Thyroid gland (tissue), 4 donors: Measurements from ENCODE around the gene ENOX1. TPM values are rescaled to one million over a fixed set of nuclear protein-coding genes. Genes with fewer than 3 reads are reported as not detected.

Experiments
- DNase-seq, 2 donors: peaks; one replicate each; pipeline ENCODE4 v3.0.0-alpha.2; 2019
- H3K27ac ChIP-seq, 3 donors: fragments of 200-600 bp; sonication (generic); 1 replicate in 2 of 3; 2 replicates in 1 of 3; pipeline ENCODE4 v1.5.1; 2016 to 2019; ENCODE audit warnings: mild to moderate bottlenecking in 1 of 3, moderate library complexity in 1 of 3
- H3K27me3 ChIP-seq: fragments of 200-600 bp; sonication (generic); one replicate; pipeline ENCODE4 v1.5.1; 2019
- H3K36me3 ChIP-seq, 2 donors: fragments of 200-600 bp; sonication (generic); one replicate each; pipeline ENCODE4 v1.5.1; 2016 to 2019
- H3K4me1 ChIP-seq, 2 donors: fragments of 200-600 bp; sonication (generic); one replicate each; pipeline ENCODE4 v1.5.1; 2017 to 2019
- H3K4me3 ChIP-seq, 3 donors: fragments of 200-600 bp; sonication (generic); replicated peaks in 1 of 3; 1 replicate in 2 of 3; 2 replicates in 1 of 3; pipeline ENCODE4 v1.5.1; 2016; ENCODE audit warnings: mild to moderate bottlenecking in 1 of 3
- H3K9me3 ChIP-seq: fragments of 200-600 bp; sonication (generic); one replicate; pipeline ENCODE4 v1.5.1; 2017
- POLR2A ChIP-seq, 2 donors: fragments of 450-650 bp; IDR thresholded peaks; one replicate each; pipeline ENCODE4 v1.6.1; 2017; ENCODE audit warnings: antibody characterized with exemption in 2 of 2, mild to moderate bottlenecking in 2 of 2, moderate library complexity in 1 of 2
- WGBS, 2 donors: methylation state at CpG; one replicate each; pipeline ENCODE4 v1.1.5; 2017; 5-methylcytosine and 5-hydroxymethylcytosine counted together
- intact Hi-C: fragments of 100-400 bp; cut with DNase I; formaldehyde crosslinking; loops from one replicate; pipeline ENCODE4 v1.15.1; 2023
- total RNA-seq, 4 donors: library from RNA; depleted of rRNA; stranded (reverse); fragments of >200 nt; gene quantifications; one replicate each; pipeline ENCODE4 v1.2.3, GENCODE V29; 2016
- TF ChIP-seq, protein P1 (sequence below), 6 experiments: fragments of 200-600 bp in 3 of 6; fragments of 450-650 bp in 3 of 6; sonication (generic) in 3 of 6; IDR thresholded peaks; one replicate each; pipeline ENCODE4 v1.5.1; 2016 to 2019; ENCODE audit warnings: antibody characterized with exemption in 6 of 6, mild to moderate bottlenecking in 2 of 6, inconsistent platforms in 1 of 6, moderate library complexity in 1 of 6

Gene ENOX1
- total RNA-seq, 4 donors from 2014 or later: 0.13 to 1.8 (median 0.31) TPM

DNA sequence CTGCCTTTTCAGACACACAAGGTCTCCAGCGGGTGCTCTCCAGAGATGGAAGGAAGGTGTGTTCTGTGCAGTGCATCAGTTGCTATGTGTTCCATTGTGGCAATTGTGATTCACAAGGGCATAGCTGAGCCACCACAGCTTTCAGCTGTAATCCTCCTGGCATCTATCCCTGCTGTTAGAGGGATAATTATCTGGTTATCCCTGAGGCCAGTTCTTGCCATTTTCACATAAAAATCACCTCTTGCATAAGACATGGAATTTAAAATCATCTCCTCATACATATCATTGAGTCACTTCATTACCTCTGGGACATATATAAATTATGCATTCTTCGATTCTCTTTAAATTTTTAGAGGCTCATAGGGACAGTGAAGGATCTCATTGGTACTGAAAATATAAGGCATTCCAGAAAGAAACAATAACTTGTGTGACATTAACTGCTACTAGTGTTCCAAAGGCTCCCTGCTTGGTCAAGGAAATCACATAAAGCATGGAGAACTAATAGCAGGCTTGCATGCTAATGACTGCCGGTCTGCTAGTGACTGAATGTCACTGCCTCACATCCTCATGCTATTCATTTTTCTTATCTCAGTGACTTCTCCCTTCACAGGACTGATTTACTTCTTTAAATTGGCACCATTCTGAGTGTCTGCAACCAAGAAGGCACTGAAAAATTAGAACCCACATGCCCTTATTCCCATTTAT lies 214.0 kb downstream of the ENOX1 start:
- 91 to 96% methylated on average over 3 of the region's 3 CpGs for WGBS, 2 donors
- Histone ChIP-seq H3K4me1 (peaks cover 0 to 7% of the 10 kb centered on the region in 2 donors), H3K4me3 (no peak overlapping the region), H3K27me3 (no peaks in the 10 kb centered on the region), H3K27ac (no peak overlapping the region), H3K36me3 (no peaks in the 10 kb centered on the region), H3K9me3 (no peaks in the 10 kb centered on the region)
- TF ChIP-seq POLR2A (IDR thresholded peaks at IDR 0.05): no peak
- TF ChIP-seq, protein P1, sequence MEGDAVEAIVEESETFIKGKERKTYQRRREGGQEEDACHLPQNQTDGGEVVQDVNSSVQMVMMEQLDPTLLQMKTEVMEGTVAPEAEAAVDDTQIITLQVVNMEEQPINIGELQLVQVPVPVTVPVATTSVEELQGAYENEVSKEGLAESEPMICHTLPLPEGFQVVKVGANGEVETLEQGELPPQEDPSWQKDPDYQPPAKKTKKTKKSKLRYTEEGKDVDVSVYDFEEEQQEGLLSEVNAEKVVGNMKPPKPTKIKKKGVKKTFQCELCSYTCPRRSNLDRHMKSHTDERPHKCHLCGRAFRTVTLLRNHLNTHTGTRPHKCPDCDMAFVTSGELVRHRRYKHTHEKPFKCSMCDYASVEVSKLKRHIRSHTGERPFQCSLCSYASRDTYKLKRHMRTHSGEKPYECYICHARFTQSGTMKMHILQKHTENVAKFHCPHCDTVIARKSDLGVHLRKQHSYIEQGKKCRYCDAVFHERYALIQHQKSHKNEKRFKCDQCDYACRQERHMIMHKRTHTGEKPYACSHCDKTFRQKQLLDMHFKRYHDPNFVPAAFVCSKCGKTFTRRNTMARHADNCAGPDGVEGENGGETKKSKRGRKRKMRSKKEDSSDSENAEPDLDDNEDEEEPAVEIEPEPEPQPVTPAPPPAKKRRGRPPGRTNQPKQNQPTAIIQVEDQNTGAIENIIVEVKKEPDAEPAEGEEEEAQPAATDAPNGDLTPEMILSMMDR (IDR thresholded peaks at IDR 0.05): no peak
- intact Hi-C loops: no loop called here
- no peak for DNase-seq

DNA sequence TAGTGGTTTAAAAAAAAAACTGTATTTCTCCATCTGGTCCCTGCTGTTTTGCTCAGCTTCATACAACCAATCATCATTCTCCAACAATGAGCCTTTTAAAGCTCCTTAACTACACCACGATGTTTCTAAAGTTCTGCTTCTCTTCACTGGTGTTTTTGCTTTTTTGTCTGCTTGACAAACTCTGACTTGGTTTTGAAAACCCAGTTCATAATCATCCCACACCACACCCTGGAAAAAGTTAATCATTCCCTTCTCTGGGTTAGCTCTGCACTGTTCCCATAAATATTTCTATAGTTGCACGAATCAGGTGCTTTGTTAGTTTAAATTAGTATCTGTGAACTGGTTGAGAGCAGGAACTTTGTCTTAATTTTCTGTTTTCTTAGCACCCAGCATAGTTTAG lies 217.1 kb downstream of the ENOX1 start:
- Histone ChIP-seq H3K4me3 (no peak overlapping the region), H3K36me3 (no peaks in the 10 kb centered on the region), H3K27ac (no peak overlapping the region), H3K9me3 (no peaks in the 10 kb centered on the region), H3K4me1 (no peaks in the 10 kb centered on the region), H3K27me3 (no peaks in the 10 kb centered on the region)
- TF ChIP-seq, protein P1 (IDR thresholded peaks at IDR 0.05): no peak
- no peak for TF ChIP-seq POLR2A (IDR thresholded peaks at IDR 0.05)
- 71 to 82% methylated on average over 2 of the region's 2 CpGs for WGBS, 2 donors
- no peak for DNase-seq
- intact Hi-C loops: no loop called here

- intact Hi-C loops: no loop called here
- no peak overlapping the region for H3K4me3 ChIP-seq
- TF ChIP-seq, protein P1 (IDR thresholded peaks at IDR 0.05): no peak
- no peak for TF ChIP-seq POLR2A (IDR thresholded peaks at IDR 0.05)
- DNase-seq: no peak
- no peaks in the 10 kb centered on the region for H3K4me1 ChIP-seq
- H3K27ac ChIP-seq: no peak overlapping the region
- H3K27me3 ChIP-seq: no peaks in the 10 kb centered on the region
- no peaks in the 10 kb centered on the region for H3K9me3 ChIP-seq
- 88 to 90% methylated on average over 1 of the region's 1 CpG for WGBS, 2 donors
- H3K36me3 ChIP-seq: no peaks in the 10 kb centered on the region
Observed at GRCh38 chr13:43567608-43568007, 219.2 kb downstream of the ENOX1 start.

DNA sequence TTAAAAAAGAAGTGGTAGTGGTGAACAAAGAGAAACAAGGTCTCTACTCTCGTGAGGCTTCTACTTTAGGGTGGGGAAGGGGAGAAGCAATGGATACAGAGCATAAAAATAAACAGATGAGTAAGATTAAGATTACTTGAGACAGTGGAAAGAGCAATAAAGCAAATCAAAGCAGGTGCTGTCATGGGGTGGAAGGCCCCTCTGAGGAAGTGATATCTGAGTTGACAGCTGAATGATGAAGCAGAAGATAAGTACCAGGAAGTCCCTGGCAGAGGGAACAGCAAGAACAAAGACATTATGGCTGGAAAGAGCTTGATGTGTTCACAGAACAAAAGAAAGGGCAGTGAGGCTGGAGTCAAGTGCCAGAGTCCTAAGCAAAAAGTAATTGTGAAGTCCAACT lies 221.8 kb downstream of the ENOX1 start:
- TF ChIP-seq, protein P1 (IDR thresholded peaks at IDR 0.05): no peak
- no peak for TF ChIP-seq POLR2A (IDR thresholded peaks at IDR 0.05)
- DNase-seq: no peak
- no peaks in the 10 kb centered on the region for H3K36me3 ChIP-seq
- no peaks in the 10 kb centered on the region for H3K27me3 ChIP-seq
- 94 to 95% methylated on average over 1 of the region's 1 CpG for WGBS, 2 donors
- intact Hi-C loops: no loop called here
- H3K4me1 ChIP-seq: no peaks in the 10 kb centered on the region
- H3K4me3 ChIP-seq: no peak overlapping the region
- H3K27ac ChIP-seq: no peak overlapping the region
- H3K9me3 ChIP-seq: no peaks in the 10 kb centered on the region

DNA sequence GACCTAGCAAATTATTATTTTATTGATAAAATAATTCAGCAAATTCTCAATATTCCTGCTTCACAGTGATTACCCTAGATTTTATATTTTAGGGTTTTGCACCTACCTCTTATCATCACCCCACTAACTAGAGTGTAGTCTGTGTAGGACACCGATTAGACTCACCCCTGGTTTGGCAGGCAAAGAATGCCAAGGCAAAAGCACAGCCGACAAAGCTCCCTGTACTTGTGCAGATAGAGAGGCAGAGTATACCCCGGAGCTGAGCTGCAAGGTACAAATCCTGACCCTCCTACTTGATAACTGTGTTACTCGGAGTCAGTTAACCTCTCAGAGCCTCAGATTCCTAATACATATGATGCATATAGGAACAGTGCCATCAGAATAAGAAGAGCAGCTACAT lies 225.7 kb downstream of the ENOX1 start:
- no peaks in the 10 kb centered on the region for H3K9me3 ChIP-seq
- intact Hi-C loops: no loop called here
- WGBS, 2 donors: 94 to 97% methylated on average over 4 of the region's 4 CpGs

More for the DNA sequence above, 225.7 kb downstream of the ENOX1 start:
- Histone ChIP-seq H3K36me3 (no peaks in the 10 kb centered on the region), H3K4me1 (no peaks in the 10 kb centered on the region), H3K27ac (no peak overlapping the region), H3K27me3 (no peaks in the 10 kb centered on the region), H3K4me3 (no peak overlapping the region)
- TF ChIP-seq POLR2A (IDR thresholded peaks at IDR 0.05): no peak
- TF ChIP-seq, protein P1 (IDR thresholded peaks at IDR 0.05): no peak
- no peak for DNase-seq
